Osteoblast (primary cell): ENCODE results near the gene ARHGAP15. TPM values are rescaled to one million over a fixed set of nuclear protein-coding genes. Genes with fewer than 3 reads are reported as not detected.
A peak's percentile ranks its signal among the peaks of the same experiment; 100 is the strongest.

Experiments
- DNase-seq: peaks from one replicate; pipeline ENCODE4 v3.0.0; 2011; ENCODE audit warnings: low spot score, mixed read lengths; ENCODE audit not compliant: insufficient read length; ENCODE audit errors: missing footprints
- H2AFZ ChIP-seq: 2 replicates; pipeline ENCODE4 v1.6.0; 2011; ENCODE audit warnings: mild to moderate bottlenecking, low read length
- H3K27ac ChIP-seq: 2 replicates; pipeline ENCODE4 v1.5.1; 2011; ENCODE audit warnings: mild to moderate bottlenecking, low read depth, low read length, moderate library complexity
- H3K27me3 ChIP-seq: 2 replicates; pipeline ENCODE4 v1.6.0; 2012; ENCODE audit warnings: mild to moderate bottlenecking, control low read depth, inconsistent platforms, low read length, moderate library complexity; ENCODE audit not compliant: insufficient read depth
- H3K36me3 ChIP-seq: 2 replicates; pipeline ENCODE4 v1.5.1; 2011; ENCODE audit warnings: mild to moderate bottlenecking, low read length, control low read depth, moderate library complexity; ENCODE audit not compliant: insufficient read depth
- H3K4me1 ChIP-seq: 2 replicates; pipeline ENCODE4 v1.5.1; 2011; ENCODE audit warnings: mild to moderate bottlenecking, low read length, control low read depth, moderate library complexity; ENCODE audit not compliant: insufficient read depth
- H3K4me2 ChIP-seq: 2 replicates; pipeline ENCODE4 v1.6.0; 2011; ENCODE audit warnings: mild to moderate bottlenecking, low read length; ENCODE audit not compliant: insufficient read depth
- H3K4me3 ChIP-seq: fragments of 200-600 bp; sonication (generic); 3 replicates; pipeline ENCODE4 v1.5.1; 2012; ENCODE audit warnings: mild to moderate bottlenecking, low read length, inconsistent platforms; ENCODE audit not compliant: insufficient read depth
- H3K79me2 ChIP-seq: 2 replicates; pipeline ENCODE4 v1.6.0; 2012; ENCODE audit warnings: mild to moderate bottlenecking, low read length, control low read depth, inconsistent platforms; ENCODE audit not compliant: insufficient read depth
- H3K9me3 ChIP-seq: 2 replicates; pipeline ENCODE4 v1.5.1; 2011; ENCODE audit warnings: low read depth, low read length, control low read depth
- H4K20me1 ChIP-seq: 2 replicates; pipeline ENCODE4 v1.6.0; 2012; ENCODE audit warnings: mild to moderate bottlenecking, low read length, control low read depth; ENCODE audit not compliant: insufficient read depth
- CTCF ChIP-seq: IDR thresholded peaks from 2 replicates; pipeline ENCODE4 v1.5.1; 2011; ENCODE audit warnings: mild to moderate bottlenecking, low read depth, low read length, moderate library complexity; ENCODE audit errors: extremely low read depth
- total RNA-seq: library from RNA; depleted of rRNA; stranded (reverse); fragments of >200 nt; gene quantifications from 2 replicates; pipeline ENCODE4 v1.2.3, GENCODE V29; 2012

The ARHGAP15 gene
- total RNA-seq, 1 donor = 2.2 TPM

DNA sequence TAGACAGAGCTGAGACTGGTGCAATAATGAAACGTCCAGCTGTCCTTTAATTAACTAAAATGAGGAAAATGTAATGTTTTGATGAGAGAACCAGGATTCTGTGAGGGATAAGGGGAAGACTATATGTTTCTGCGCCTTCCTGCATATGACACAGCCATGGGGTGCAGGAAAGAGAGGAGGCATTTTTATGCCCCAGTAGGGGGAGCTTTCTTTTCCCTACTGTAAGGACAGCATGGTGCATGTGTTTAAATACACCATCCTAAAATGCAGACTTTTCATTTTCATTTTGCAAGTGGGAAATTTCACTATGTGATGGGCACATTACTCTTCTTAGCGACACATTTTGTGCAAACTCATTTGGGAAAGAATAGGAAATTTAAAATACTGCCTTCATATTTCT is 446.1 kb downstream of the ARHGAP15 start:
- Histone ChIP-seq H3K4me1 (no peaks in the 10 kb centered on the region), H4K20me1 (no peaks in the 10 kb centered on the region), H3K36me3 (no peaks in the 10 kb centered on the region), H3K27me3 (no peaks in the 10 kb centered on the region), H3K79me2 (no peaks in the 10 kb centered on the region), H3K4me3 (no peak overlapping the region), H3K4me2 (no peak overlapping the region), H3K27ac (no peak overlapping the region), H3K9me3 (no peaks in the 10 kb centered on the region), H2AFZ (no peak overlapping the region)
- DNase-seq = no peak
- TF ChIP-seq CTCF = peak; percentile 73

- Histone ChIP-seq H3K27me3 (no peaks in the 10 kb centered on the region), H2AFZ (no peak overlapping the region), H3K4me2 (no peak overlapping the region), H3K9me3 (no peaks in the 10 kb centered on the region), H3K36me3 (no peaks in the 10 kb centered on the region), H3K79me2 (no peaks in the 10 kb centered on the region), H3K4me3 (no peak overlapping the region), H3K4me1 (peaks cover 10% of the 10 kb centered on the region), H4K20me1 (no peaks in the 10 kb centered on the region), H3K27ac (no peak overlapping the region)
- no peak for DNase-seq
- TF ChIP-seq CTCF = no peak
These were observed 448.3 kb downstream of the ARHGAP15 start for GRCh38 chr2:143577489-143577888.

DNA sequence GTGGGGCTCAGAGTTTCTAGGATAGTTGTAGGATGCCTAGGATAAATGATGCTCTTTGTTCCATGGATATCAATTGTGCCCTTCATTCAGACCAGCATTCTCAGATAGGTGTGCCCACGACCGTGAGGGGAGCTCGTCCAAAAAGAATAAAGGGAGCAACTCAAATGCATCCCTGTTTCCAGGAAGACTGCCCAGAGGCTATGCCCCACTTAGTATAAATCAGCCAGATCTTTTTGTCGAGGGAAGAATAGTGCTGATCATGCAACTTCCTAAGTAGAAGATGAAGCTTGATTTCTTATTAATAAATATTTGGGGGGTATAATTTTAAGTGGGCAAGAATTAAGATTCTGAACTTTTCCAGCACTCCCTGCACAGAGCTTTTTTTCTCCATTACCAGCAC is 450.2 kb downstream of the ARHGAP15 start:
- peaks cover 10% of the 10 kb centered on the region for H3K4me1 ChIP-seq
- H4K20me1 ChIP-seq = no peaks in the 10 kb centered on the region
- H3K79me2 ChIP-seq = no peaks in the 10 kb centered on the region
- no peak overlapping the region for H3K4me2 ChIP-seq
- no peak overlapping the region for H3K27ac ChIP-seq
- H3K36me3 ChIP-seq = no peaks in the 10 kb centered on the region
- no peak overlapping the region for H2AFZ ChIP-seq
- H3K27me3 ChIP-seq = no peaks in the 10 kb centered on the region
- DNase-seq = no peak
- H3K4me3 ChIP-seq = no peak overlapping the region
- no peak for TF ChIP-seq CTCF
- H3K9me3 ChIP-seq = no peaks in the 10 kb centered on the region

- Histone ChIP-seq H3K27me3 (no peaks in the 10 kb centered on the region), H3K27ac (no peak overlapping the region), H3K4me2 (peak overlapping the region; percentile 69), H3K4me3 (no peak overlapping the region), H3K4me1 (peaks cover 10% of the 10 kb centered on the region), H3K79me2 (no peaks in the 10 kb centered on the region), H2AFZ (peak overlapping the region; percentile 4), H3K9me3 (no peaks in the 10 kb centered on the region), H3K36me3 (no peaks in the 10 kb centered on the region), H4K20me1 (no peaks in the 10 kb centered on the region)
- no peak for DNase-seq
- no peak for TF ChIP-seq CTCF
These were observed 451.9 kb downstream of the ARHGAP15 start for GRCh38 chr2:143581134-143581533.
